Measurements from ENCODE around the gene SCUBE2. TPM values are rescaled to one million over a fixed set of nuclear protein-coding genes. Genes with fewer than 3 reads are reported as not detected.
A peak's percentile ranks its signal among the peaks of the same experiment; 100 is the strongest.

The SCUBE2 gene
- total RNA-seq, 1 donor from 2014 or later = 1.5 TPM

DNA sequence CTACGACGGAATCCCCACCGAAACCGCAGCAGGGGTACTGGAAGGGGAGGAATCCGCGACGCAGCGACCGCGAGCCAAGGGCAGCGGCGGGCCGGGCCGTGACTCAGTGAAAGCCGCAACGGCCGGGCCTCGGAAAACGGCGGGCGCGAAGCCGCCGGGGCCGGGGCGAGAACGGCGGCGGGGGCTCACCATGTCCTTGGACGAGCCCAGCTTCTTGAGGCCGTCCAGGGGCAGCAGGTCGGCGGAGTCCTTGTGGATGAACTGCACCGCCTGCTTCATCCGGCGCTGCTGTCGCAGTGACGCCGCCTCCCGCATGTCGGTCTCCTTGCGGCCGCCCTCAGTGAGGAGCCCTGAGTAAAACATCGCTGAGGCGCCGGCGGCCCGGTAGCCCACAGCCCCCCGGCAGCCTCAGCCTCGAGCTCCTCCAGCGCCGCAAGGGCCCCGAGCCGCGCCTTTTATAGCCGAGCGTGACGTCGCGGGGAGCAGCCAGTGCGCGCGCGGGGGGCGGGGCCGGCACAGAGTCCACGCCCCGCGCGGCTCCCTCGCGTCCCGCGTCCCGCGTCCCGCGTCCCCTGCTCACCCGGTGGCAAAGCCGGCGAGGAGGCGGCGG, 87.7 kb downstream of the SCUBE2 start, which contains the start of gene NRIP3:
Gene NRIP3 (minus strand): TSS at position 429 of the 610 bp plus-strand sequence. CDS start 66 bp downstream, at position 363.
- peak within 1 kb of the TSS; percentile 80 for H3K27ac Mint-ChIP-seq (ENCODE audit: unreplicated experiment)
- peak within 1 kb of the TSS; percentile 68 for H3K9ac ChIP-seq (ENCODE audit: low read length)
- H2AFZ ChIP-seq (ENCODE audit: low read depth, low read length) = peak within 1 kb of the TSS; percentile 89
- peaks cover 38% of the 10 kb centered on the region for H3K27me3 Mint-ChIP-seq (ENCODE audit: low read depth, unreplicated experiment)
- H3K27ac ChIP-seq (ENCODE audit: low read depth, low read length) = peak within 1 kb of the TSS; percentile 36
- DNase-seq (ENCODE audit: low read depth) (peak; percentile 67), FAIRE-seq (no peak)
- H3K79me2 ChIP-seq (ENCODE audit: insufficient read depth, low read length) = peaks cover 9% of the 10 kb centered on the region
- no peaks in the 10 kb centered on the region for H3K9me3 ChIP-seq (ENCODE audit: insufficient read depth, low read depth, low read length)
- H3K4me3 ChIP-seq (ENCODE audit: insufficient read depth, low read depth, low read length) = peak within 1 kb of the TSS; percentile 59
- peaks cover 2% of the 10 kb centered on the region for H3K36me3 Mint-ChIP-seq (ENCODE audit: low read depth, unreplicated experiment)
- peaks cover 13% of the 10 kb centered on the region for H3K27me3 ChIP-seq (ENCODE audit: insufficient read depth, low read length)
- H3K4me1 Mint-ChIP-seq (ENCODE audit: low read depth, unreplicated experiment) = peaks cover 9% of the 10 kb centered on the region
- no peaks in the 10 kb centered on the region for H3K36me3 ChIP-seq (ENCODE audit: insufficient read depth, low read length)
- TF ChIP-seq, protein P1, sequence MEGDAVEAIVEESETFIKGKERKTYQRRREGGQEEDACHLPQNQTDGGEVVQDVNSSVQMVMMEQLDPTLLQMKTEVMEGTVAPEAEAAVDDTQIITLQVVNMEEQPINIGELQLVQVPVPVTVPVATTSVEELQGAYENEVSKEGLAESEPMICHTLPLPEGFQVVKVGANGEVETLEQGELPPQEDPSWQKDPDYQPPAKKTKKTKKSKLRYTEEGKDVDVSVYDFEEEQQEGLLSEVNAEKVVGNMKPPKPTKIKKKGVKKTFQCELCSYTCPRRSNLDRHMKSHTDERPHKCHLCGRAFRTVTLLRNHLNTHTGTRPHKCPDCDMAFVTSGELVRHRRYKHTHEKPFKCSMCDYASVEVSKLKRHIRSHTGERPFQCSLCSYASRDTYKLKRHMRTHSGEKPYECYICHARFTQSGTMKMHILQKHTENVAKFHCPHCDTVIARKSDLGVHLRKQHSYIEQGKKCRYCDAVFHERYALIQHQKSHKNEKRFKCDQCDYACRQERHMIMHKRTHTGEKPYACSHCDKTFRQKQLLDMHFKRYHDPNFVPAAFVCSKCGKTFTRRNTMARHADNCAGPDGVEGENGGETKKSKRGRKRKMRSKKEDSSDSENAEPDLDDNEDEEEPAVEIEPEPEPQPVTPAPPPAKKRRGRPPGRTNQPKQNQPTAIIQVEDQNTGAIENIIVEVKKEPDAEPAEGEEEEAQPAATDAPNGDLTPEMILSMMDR (IDR thresholded peaks at IDR 0.05; ENCODE audit: insufficient read depth, low read depth, low read length) = no peak
- peaks cover 24% of the 10 kb centered on the region for H3K4me1 ChIP-seq (ENCODE audit: insufficient read depth, low read length)
- peak within 1 kb of the TSS; percentile 83 for H3K4me2 ChIP-seq (ENCODE audit: low read length)
- peak within 1 kb of the TSS; percentile 85 for H3K4me3 Mint-ChIP-seq (ENCODE audit: unreplicated experiment)
- H4K20me1 ChIP-seq (ENCODE audit: insufficient read depth, low read length) = no peaks in the 10 kb centered on the region
- H3K9me3 Mint-ChIP-seq (ENCODE audit: unreplicated experiment) = no peaks in the 10 kb centered on the region

DNA sequence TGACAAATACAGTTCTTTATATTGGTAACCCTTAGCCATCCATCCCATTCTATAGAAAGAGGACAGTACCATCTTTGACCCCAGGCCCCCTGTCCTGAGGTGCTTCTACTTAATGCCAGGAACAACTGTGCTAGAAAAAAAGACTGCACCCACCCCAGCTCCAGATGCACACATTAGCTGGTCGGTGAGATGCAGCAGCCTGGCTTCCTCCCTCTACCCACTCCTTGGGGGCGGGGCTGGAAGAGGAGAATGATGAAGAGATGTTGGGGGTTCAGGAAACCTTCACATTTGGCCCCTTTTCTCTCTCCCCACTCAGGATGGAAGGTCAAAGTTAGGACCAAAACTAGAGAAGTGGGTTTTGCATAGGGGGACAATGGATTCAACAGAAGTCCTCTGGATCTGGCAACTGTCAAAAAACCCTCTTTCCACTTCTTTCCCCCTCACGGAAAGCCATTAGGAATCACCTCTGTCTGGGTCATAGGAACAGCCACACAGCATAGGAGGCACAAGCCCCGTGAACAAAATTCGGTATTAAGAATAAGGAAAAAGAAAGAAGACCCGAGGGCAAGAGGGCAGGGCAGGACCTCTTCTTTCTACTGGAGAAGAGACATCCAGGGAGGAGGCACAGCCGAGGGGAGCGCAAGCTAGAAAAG, 88.4 kb downstream of the SCUBE2 start:
- TF ChIP-seq, protein P1 (IDR thresholded peaks at IDR 0.05; ENCODE audit: insufficient read depth, low read depth, low read length) = no peak
- TF ChIP-seq EZH2 (IDR thresholded peaks at IDR 0.05; ENCODE audit: insufficient read depth, low read length) = no peak
- no peak for DNase-seq (ENCODE audit: low read depth)
- FAIRE-seq = no peak
- Histone ChIP-seq H3K4me2 (ENCODE audit: low read length) (peak overlapping the region; percentile 83), H3K27ac (ENCODE audit: low read depth, low read length) (peak overlapping the region; percentile 36), H3K27me3 (ENCODE audit: insufficient read depth, low read length) (peaks cover 13% of the 10 kb centered on the region), H3K9me3 (ENCODE audit: insufficient read depth, low read depth, low read length) (no peaks in the 10 kb centered on the region), H3K4me1 (ENCODE audit: insufficient read depth, low read length) (peaks cover 24% of the 10 kb centered on the region), H3K4me3 (ENCODE audit: insufficient read depth, low read depth, low read length) (peak overlapping the region; percentile 59), H3K79me2 (ENCODE audit: insufficient read depth, low read length) (peaks cover 9% of the 10 kb centered on the region), H4K20me1 (ENCODE audit: insufficient read depth, low read length) (no peaks in the 10 kb centered on the region), H2AFZ (ENCODE audit: low read depth, low read length) (peak overlapping the region; percentile 89), H3K9ac (ENCODE audit: low read length) (peak overlapping the region; percentile 68), H3K36me3 (ENCODE audit: insufficient read depth, low read length) (no peaks in the 10 kb centered on the region)
- peaks cover 32% of the 10 kb centered on the region for H3K27me3 Mint-ChIP-seq (ENCODE audit: low read depth, unreplicated experiment)
- H3K4me3 Mint-ChIP-seq (ENCODE audit: unreplicated experiment) = peak overlapping the region; percentile 85
- H3K4me1 Mint-ChIP-seq (ENCODE audit: low read depth, unreplicated experiment) = peaks cover 9% of the 10 kb centered on the region
- peak overlapping the region; percentile 80 for H3K27ac Mint-ChIP-seq (ENCODE audit: unreplicated experiment)
- H3K9me3 Mint-ChIP-seq (ENCODE audit: unreplicated experiment) = no peaks in the 10 kb centered on the region
- H3K36me3 Mint-ChIP-seq (ENCODE audit: low read depth, unreplicated experiment) = peaks cover 2% of the 10 kb centered on the region

DNA sequence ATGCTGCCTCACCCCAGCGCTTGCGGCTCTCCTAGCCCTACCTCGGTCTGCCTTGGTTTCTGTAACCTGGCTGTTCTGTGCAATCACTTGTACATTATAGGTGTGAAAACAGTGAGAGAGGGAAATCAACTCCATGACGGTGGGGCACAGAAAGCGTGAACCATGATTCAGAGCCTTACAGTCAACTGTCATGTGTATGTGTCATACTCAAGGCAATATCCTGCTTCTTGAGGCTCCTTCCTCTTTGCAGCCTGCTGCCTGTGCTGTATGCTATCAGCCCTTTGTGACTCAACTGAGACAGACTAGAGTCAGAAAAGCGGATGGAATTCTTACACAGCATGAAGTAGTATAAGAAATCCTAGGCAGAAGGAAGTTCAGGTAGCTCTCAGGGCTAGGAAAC, 89.7 kb downstream of the SCUBE2 start:
- Mint-ChIP-seq H3K9me3 (ENCODE audit: unreplicated experiment) (no peaks in the 10 kb centered on the region), H3K27ac (ENCODE audit: unreplicated experiment) (peak overlapping the region; percentile 3), H3K36me3 (ENCODE audit: low read depth, unreplicated experiment) (peaks cover 2% of the 10 kb centered on the region), H3K4me3 (ENCODE audit: unreplicated experiment) (peak overlapping the region; percentile 21), H3K4me1 (ENCODE audit: low read depth, unreplicated experiment) (peaks cover 9% of the 10 kb centered on the region), H3K27me3 (ENCODE audit: low read depth, unreplicated experiment) (peaks cover 21% of the 10 kb centered on the region)
- no peaks in the 10 kb centered on the region for H4K20me1 ChIP-seq (ENCODE audit: insufficient read depth, low read length)
- no peak for TF ChIP-seq EZH2 (IDR thresholded peaks at IDR 0.05; ENCODE audit: insufficient read depth, low read length)
- TF ChIP-seq, protein P1 (IDR thresholded peaks at IDR 0.05; ENCODE audit: insufficient read depth, low read depth, low read length) = no peak
- peak; percentile 87 for FAIRE-seq
- no peak overlapping the region for H3K9ac ChIP-seq (ENCODE audit: low read length)
- peaks cover 13% of the 10 kb centered on the region for H3K27me3 ChIP-seq (ENCODE audit: insufficient read depth, low read length)
- peak overlapping the region; percentile 83 for H3K4me2 ChIP-seq (ENCODE audit: low read length)
- H3K4me3 ChIP-seq (ENCODE audit: insufficient read depth, low read depth, low read length) = peak overlapping the region; percentile 2
- peak; percentile 84 for DNase-seq (ENCODE audit: low read depth)
- peaks cover 9% of the 10 kb centered on the region for H3K79me2 ChIP-seq (ENCODE audit: insufficient read depth, low read length)
- peaks cover 24% of the 10 kb centered on the region for H3K4me1 ChIP-seq (ENCODE audit: insufficient read depth, low read length)
- no peak overlapping the region for H2AFZ ChIP-seq (ENCODE audit: low read depth, low read length)
- H3K36me3 ChIP-seq (ENCODE audit: insufficient read depth, low read length) = no peaks in the 10 kb centered on the region
- H3K27ac ChIP-seq (ENCODE audit: low read depth, low read length) = peak overlapping the region; percentile 29
- H3K9me3 ChIP-seq (ENCODE audit: insufficient read depth, low read depth, low read length) = no peaks in the 10 kb centered on the region
